Measurements from ENCODE around the gene DISP2. TPM values are rescaled to one million over a fixed set of nuclear protein-coding genes. Genes with fewer than 3 reads are reported as not detected.

Gene DISP2
- total RNA-seq, 1 experiment from 2014 or later: 0.35 TPM

DNA sequence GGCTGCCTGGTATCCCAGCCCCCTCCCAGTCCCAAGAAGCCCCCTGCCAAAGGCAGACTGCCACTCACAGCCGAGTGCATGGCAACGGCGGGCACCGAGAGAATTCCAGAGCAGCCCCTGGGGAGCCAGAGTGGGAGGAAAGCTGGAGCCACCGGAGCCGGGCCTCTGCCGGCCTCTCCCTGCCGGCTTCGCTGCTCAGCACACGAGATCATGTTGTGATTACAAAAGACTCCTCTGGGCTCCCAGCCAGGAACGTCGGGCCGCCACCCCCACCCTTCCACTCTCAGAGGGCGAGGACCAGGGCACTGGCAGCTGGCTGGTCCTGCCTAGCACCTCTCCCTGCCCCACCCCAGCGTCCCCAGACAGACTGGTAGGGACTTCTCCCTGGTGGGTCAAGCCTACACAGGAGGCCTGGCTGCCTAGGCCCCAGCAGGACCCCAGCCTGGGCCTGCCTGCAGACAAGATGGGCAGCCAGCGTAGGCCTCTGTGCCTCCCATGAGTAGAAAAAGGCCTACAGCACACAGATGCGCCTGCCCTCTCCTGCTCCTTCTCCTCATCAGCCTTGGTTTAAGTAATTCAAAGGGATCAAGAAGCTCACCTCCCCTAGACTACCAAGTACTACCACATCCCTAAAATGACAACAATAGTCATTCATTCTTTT lies 17.1 kb upstream of the DISP2 start, which contains the start of gene CCDC9B:
Gene CCDC9B, minus strand, starts transcription at position 200 of the 661 bp plus-strand sequence. Its CDS starts 120 bp downstream, at position 80.
- no TSS peak for BruUV-seq (replicated peaks)
- Histone ChIP-seq H3K9me3 (ENCODE audit: insufficient read depth, low read depth) (no peaks in the 10 kb centered on the region), H3K4me3 (peak within 1 kb of the TSS; percentile 94), H3K79me2 (ENCODE audit: low read depth) (peaks cover 51% of the 10 kb centered on the region), H3K36me3 (ENCODE audit: low read depth) (peaks cover 14% of the 10 kb centered on the region; the same call in 1 of the 2 replicates), H3K9me2 (ENCODE audit: insufficient read depth) (no peaks in the 10 kb centered on the region), H3K27me3 (ENCODE audit: insufficient read depth, low read depth) (no peaks in the 10 kb centered on the region), H3K27ac (peak within 1 kb of the TSS; percentile 91), H3K4me2 (peak within 1 kb of the TSS; percentile 90), H4K20me1 (ENCODE audit: insufficient read depth) (no peaks in the 10 kb centered on the region), H2AFZ (no peak within 1 kb of the TSS), H3F3A (ENCODE audit: insufficient read depth, low read depth) (peaks cover 55% of the 10 kb centered on the region), H3K4me1 (replicated peaks; ENCODE audit: insufficient read depth) (peaks cover 69% of the 10 kb centered on the region)
- no peak for TF ChIP-seq EZH2 (IDR thresholded peaks at IDR 0.05; ENCODE audit: low read depth)
- TF ChIP-seq, protein P1, sequence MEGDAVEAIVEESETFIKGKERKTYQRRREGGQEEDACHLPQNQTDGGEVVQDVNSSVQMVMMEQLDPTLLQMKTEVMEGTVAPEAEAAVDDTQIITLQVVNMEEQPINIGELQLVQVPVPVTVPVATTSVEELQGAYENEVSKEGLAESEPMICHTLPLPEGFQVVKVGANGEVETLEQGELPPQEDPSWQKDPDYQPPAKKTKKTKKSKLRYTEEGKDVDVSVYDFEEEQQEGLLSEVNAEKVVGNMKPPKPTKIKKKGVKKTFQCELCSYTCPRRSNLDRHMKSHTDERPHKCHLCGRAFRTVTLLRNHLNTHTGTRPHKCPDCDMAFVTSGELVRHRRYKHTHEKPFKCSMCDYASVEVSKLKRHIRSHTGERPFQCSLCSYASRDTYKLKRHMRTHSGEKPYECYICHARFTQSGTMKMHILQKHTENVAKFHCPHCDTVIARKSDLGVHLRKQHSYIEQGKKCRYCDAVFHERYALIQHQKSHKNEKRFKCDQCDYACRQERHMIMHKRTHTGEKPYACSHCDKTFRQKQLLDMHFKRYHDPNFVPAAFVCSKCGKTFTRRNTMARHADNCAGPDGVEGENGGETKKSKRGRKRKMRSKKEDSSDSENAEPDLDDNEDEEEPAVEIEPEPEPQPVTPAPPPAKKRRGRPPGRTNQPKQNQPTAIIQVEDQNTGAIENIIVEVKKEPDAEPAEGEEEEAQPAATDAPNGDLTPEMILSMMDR (conservative IDR thresholded peaks at IDR 0.05): no peak
- CTCF ChIA-PET: interaction anchor here (0.6 to 2.0 kb wide), 3 partner anchors 13 to 66 kb away, joined by 3 to 7 read pairs (median 3); no protein-coding TSS in a partner anchor
- intact Hi-C loops (cut with micrococcal nuclease; ENCODE audit: unreplicated experiment): no loop called here
- POLR2A ChIA-PET (ENCODE audit: unreplicated experiment): interaction anchor here (0.5 to 0.7 kb wide), 4 partner anchors 45 to 295 kb away, joined by 3 to 5 read pairs (median 4); no protein-coding TSS in a partner anchor
- DNase-seq: peak; percentile 81 to 95

DNA sequence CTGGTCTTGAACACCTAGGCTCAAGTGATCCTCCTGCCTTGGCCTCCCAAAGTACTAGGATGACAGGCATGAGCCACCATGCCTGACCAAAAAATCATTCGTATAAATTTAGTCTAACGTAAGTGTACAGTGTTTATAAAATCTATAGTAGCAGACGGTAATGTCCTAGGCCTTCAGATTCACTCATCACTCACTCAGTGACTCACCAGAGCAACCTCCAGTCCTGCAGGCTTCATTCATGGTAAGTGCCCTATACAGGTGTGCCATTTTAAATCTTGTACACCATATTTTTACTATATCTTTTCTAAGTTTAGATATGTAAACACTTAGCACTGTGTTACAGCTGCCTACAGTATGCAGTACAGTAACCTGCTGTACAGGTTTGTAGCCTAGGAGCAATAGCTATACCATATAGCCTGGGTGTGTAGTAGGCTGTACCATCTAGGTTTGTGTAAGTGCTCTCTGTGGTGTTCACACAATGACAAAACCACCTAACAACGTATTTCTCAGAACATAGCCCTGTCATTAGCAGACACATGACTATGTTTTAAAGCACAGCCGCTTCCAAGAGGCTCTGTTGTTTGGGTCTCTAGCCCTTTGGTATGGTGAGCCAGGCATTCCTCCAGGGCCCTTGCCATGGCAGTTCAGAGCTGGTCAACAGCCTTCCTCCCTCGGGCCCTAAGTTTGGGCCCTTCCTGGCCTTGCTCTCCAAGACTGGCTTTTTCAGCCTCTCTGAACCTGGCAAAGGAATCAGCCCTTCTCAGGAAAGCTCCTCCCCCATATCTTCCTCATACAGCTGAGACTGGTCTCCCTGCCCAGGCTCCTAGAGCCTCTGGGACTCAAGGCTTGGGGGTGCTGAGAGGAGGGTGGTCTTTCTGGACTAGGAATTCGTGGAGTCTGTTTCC lies 15.4 kb upstream of the DISP2 start:
- peak in 1 of 2 experiments; percentile 69 for DNase-seq
- Histone ChIP-seq H3K4me3 (peak overlapping the region; percentile 22; the same call in 1 of the 2 replicates), H3K9me2 (ENCODE audit: insufficient read depth) (no peaks in the 10 kb centered on the region), H3K27ac (peak overlapping the region; percentile 93), H3F3A (ENCODE audit: insufficient read depth, low read depth) (peaks cover 37% of the 10 kb centered on the region), H3K4me2 (peak overlapping the region; percentile 97), H2AFZ (no peak overlapping the region), H3K79me2 (ENCODE audit: low read depth) (peaks cover 33% of the 10 kb centered on the region), H3K4me1 (replicated peaks; ENCODE audit: insufficient read depth) (peaks cover 72% of the 10 kb centered on the region), H4K20me1 (ENCODE audit: insufficient read depth) (no peaks in the 10 kb centered on the region), H3K36me3 (ENCODE audit: low read depth) (peaks cover 9% of the 10 kb centered on the region; the same call in 1 of the 2 replicates), H3K9me3 (ENCODE audit: insufficient read depth, low read depth) (no peaks in the 10 kb centered on the region), H3K27me3 (ENCODE audit: insufficient read depth, low read depth) (no peaks in the 10 kb centered on the region)
- intact Hi-C loops (cut with micrococcal nuclease; ENCODE audit: unreplicated experiment): no loop called here
- TF ChIP-seq, protein P1 (conservative IDR thresholded peaks at IDR 0.05): no peak
- no peak for TF ChIP-seq EZH2 (IDR thresholded peaks at IDR 0.05; ENCODE audit: low read depth)
- no TSS peak for BruUV-seq (replicated peaks)
- CTCF ChIA-PET: interaction anchor here (0.6 kb wide), 1 partner anchor 20 kb away, joined by 6 read pairs; no protein-coding TSS in a partner anchor
- POLR2A ChIA-PET (ENCODE audit: unreplicated experiment): no interaction called here

DNA sequence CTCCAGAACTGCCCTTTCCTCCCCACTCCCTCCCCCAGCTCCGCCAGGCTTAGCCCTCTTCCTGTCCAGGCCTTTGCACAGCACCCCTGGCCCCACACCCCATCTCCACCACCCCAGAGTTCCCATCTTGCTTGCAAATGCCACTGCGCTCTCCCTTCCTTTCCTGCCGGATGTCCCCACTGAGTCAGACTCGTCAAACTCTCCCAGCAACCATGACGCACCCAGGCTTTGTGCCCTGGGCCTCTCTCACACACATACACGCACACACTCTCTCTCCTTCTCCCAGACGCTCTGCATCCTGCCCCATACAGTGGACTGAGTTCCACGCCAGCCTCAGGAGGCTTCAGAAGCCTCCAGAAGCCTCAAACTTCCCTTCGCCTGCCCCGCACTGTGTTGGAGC lies 14.5 kb upstream of the DISP2 start:
- BruUV-seq (replicated peaks): no TSS peak
- Histone ChIP-seq H3K4me1 (replicated peaks; ENCODE audit: insufficient read depth) (peaks cover 75% of the 10 kb centered on the region), H2AFZ (no peak overlapping the region), H3K9me2 (ENCODE audit: insufficient read depth) (no peaks in the 10 kb centered on the region), H4K20me1 (ENCODE audit: insufficient read depth) (no peaks in the 10 kb centered on the region), H3K27me3 (ENCODE audit: insufficient read depth, low read depth) (no peaks in the 10 kb centered on the region), H3K27ac (peak overlapping the region; percentile 93), H3K36me3 (ENCODE audit: low read depth) (0 out of 2 replicates have a peak, but pooled peaks cover under 1% of the 10 kb centered on the region), H3K79me2 (ENCODE audit: low read depth) (peaks cover 24% of the 10 kb centered on the region), H3K9me3 (ENCODE audit: insufficient read depth, low read depth) (no peaks in the 10 kb centered on the region), H3K4me2 (peak overlapping the region; percentile 97), H3K4me3 (peak overlapping the region; percentile 51; the same call in 1 of the 2 replicates), H3F3A (ENCODE audit: insufficient read depth, low read depth) (peaks cover 31% of the 10 kb centered on the region)
- TF ChIP-seq, protein P1 (conservative IDR thresholded peaks at IDR 0.05): no peak
- TF ChIP-seq EZH2 (IDR thresholded peaks at IDR 0.05; ENCODE audit: low read depth): no peak
- ChIA-PET POLR2A (ENCODE audit: unreplicated experiment) (interaction anchor here (0.6 kb wide), 3 partner anchors 47 to 101 kb away, joined by 3 to 5 read pairs (median 3); no protein-coding TSS in a partner anchor), CTCF (interaction anchor here (1.5 to 1.7 kb wide), 2 partner anchors 15 to 53 kb away, joined by 4 to 17 read pairs; partner anchors contain the start of gene DISP2)
- intact Hi-C loops (cut with micrococcal nuclease; ENCODE audit: unreplicated experiment): no loop called here
- peak; percentile 75 to 88 for DNase-seq
